ENCODE data around the gene SSH2. TPM values are rescaled to one million over a fixed set of nuclear protein-coding genes. Genes with fewer than 3 reads are reported as not detected.

SSH2 gene
- total RNA-seq, 1 experiment from 2014 or later: 45.1 TPM

- no peak overlapping the region for H3K27ac ChIP-seq
- intact Hi-C loops (cut with micrococcal nuclease; ENCODE audit: unreplicated experiment): no loop called here
- CTCF ChIA-PET: no interaction called here
- BruUV-seq (replicated peaks): no TSS peak
- H3K9me3 ChIP-seq (ENCODE audit: insufficient read depth, low read depth): no peaks in the 10 kb centered on the region
- POLR2A ChIA-PET (ENCODE audit: unreplicated experiment): no interaction called here
- no peak for DNase-seq
- H2AFZ ChIP-seq: no peak overlapping the region
- peaks cover 20% of the 10 kb centered on the region for H3K4me1 ChIP-seq (replicated peaks; ENCODE audit: insufficient read depth)
- H3F3A ChIP-seq (ENCODE audit: insufficient read depth, low read depth): peaks cover 14% of the 10 kb centered on the region
- H4K20me1 ChIP-seq (ENCODE audit: insufficient read depth): no peaks in the 10 kb centered on the region
- H3K79me2 ChIP-seq (ENCODE audit: low read depth): peaks cover 14% of the 10 kb centered on the region; the same call in 1 of the 2 replicates
- H3K27me3 ChIP-seq (ENCODE audit: insufficient read depth, low read depth): no peaks in the 10 kb centered on the region
- H3K4me2 ChIP-seq: no peak overlapping the region
- H3K36me3 ChIP-seq (ENCODE audit: low read depth): no peaks in the 10 kb centered on the region
- H3K4me3 ChIP-seq: no peak overlapping the region
- TF ChIP-seq EZH2 (IDR thresholded peaks at IDR 0.05; ENCODE audit: low read depth): no peak
- no peaks in the 10 kb centered on the region for H3K9me2 ChIP-seq (ENCODE audit: insufficient read depth)
Observed at GRCh38 chr17:29705386-29705785, 224.6 kb downstream of the SSH2 start.

GRCh38 chr17:29699283-29699682 lies 230.7 kb downstream of the SSH2 start:
- ChIA-PET POLR2A (ENCODE audit: unreplicated experiment) (interaction anchor here (0.5 kb wide), 1 partner anchor 132 kb away, joined by 11 read pairs; no protein-coding TSS in a partner anchor), CTCF (no interaction called here)

GRCh38 chr17:29698837-29699236 lies 231.2 kb downstream of the SSH2 start:
- H3K9me2 ChIP-seq (ENCODE audit: insufficient read depth): no peaks in the 10 kb centered on the region
- peaks cover 5% of the 10 kb centered on the region; the same call in 1 of the 2 replicates for H3F3A ChIP-seq (ENCODE audit: insufficient read depth, low read depth)
- H3K4me3 ChIP-seq: no peak overlapping the region
- no peaks in the 10 kb centered on the region for H4K20me1 ChIP-seq (ENCODE audit: insufficient read depth)
- no peak overlapping the region for H3K4me2 ChIP-seq
- H3K4me1 ChIP-seq (replicated peaks; ENCODE audit: insufficient read depth): no peaks in the 10 kb centered on the region
- H3K9me3 ChIP-seq (ENCODE audit: insufficient read depth, low read depth): no peaks in the 10 kb centered on the region
- intact Hi-C loops (cut with micrococcal nuclease; ENCODE audit: unreplicated experiment): no loop called here
- BruUV-seq (replicated peaks): no TSS peak
- no peaks in the 10 kb centered on the region for H3K79me2 ChIP-seq (ENCODE audit: low read depth)
- H3K27ac ChIP-seq: no peak overlapping the region
- CTCF ChIA-PET: interaction anchor here (0.5 kb wide), 1 partner anchor 328 kb away, joined by 4 read pairs; no protein-coding TSS in a partner anchor
- H3K36me3 ChIP-seq (ENCODE audit: low read depth): no peaks in the 10 kb centered on the region
- no peak overlapping the region for H2AFZ ChIP-seq
- H3K27me3 ChIP-seq (ENCODE audit: insufficient read depth, low read depth): no peaks in the 10 kb centered on the region
- POLR2A ChIA-PET (ENCODE audit: unreplicated experiment): interaction anchor here (0.5 kb wide), 1 partner anchor 133 kb away, joined by 11 read pairs; no protein-coding TSS in a partner anchor
- TF ChIP-seq, protein P1, sequence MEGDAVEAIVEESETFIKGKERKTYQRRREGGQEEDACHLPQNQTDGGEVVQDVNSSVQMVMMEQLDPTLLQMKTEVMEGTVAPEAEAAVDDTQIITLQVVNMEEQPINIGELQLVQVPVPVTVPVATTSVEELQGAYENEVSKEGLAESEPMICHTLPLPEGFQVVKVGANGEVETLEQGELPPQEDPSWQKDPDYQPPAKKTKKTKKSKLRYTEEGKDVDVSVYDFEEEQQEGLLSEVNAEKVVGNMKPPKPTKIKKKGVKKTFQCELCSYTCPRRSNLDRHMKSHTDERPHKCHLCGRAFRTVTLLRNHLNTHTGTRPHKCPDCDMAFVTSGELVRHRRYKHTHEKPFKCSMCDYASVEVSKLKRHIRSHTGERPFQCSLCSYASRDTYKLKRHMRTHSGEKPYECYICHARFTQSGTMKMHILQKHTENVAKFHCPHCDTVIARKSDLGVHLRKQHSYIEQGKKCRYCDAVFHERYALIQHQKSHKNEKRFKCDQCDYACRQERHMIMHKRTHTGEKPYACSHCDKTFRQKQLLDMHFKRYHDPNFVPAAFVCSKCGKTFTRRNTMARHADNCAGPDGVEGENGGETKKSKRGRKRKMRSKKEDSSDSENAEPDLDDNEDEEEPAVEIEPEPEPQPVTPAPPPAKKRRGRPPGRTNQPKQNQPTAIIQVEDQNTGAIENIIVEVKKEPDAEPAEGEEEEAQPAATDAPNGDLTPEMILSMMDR (conservative IDR thresholded peaks at IDR 0.05): no peak
- no peak for TF ChIP-seq EZH2 (IDR thresholded peaks at IDR 0.05; ENCODE audit: low read depth)
- DNase-seq: no peak

More at GRCh38 chr17:29699283-29699682, 230.7 kb downstream of the SSH2 start:
- no peak for TF ChIP-seq EZH2 (IDR thresholded peaks at IDR 0.05; ENCODE audit: low read depth)
- TF ChIP-seq, protein P1 (conservative IDR thresholded peaks at IDR 0.05): no peak
- Histone ChIP-seq H3K27ac (no peak overlapping the region), H3K4me2 (no peak overlapping the region), H3K27me3 (ENCODE audit: insufficient read depth, low read depth) (no peaks in the 10 kb centered on the region), H3K4me1 (replicated peaks; ENCODE audit: insufficient read depth) (no peaks in the 10 kb centered on the region), H3K4me3 (no peak overlapping the region), H3K36me3 (ENCODE audit: low read depth) (no peaks in the 10 kb centered on the region), H3K9me2 (ENCODE audit: insufficient read depth) (no peaks in the 10 kb centered on the region), H4K20me1 (ENCODE audit: insufficient read depth) (no peaks in the 10 kb centered on the region), H3F3A (ENCODE audit: insufficient read depth, low read depth) (peaks cover under 1% of the 10 kb centered on the region; the same call in 1 of the 2 replicates), H3K79me2 (ENCODE audit: low read depth) (no peaks in the 10 kb centered on the region), H3K9me3 (ENCODE audit: insufficient read depth, low read depth) (no peaks in the 10 kb centered on the region), H2AFZ (no peak overlapping the region)
- BruUV-seq (replicated peaks): no TSS peak
- DNase-seq: no peak
- intact Hi-C loops (cut with micrococcal nuclease; ENCODE audit: unreplicated experiment): no loop called here
